GM21360 (cell line): ENCODE results near the gene ZNF319.

ENCODE experiments used
- ATAC-seq: cut with Tn5 transposase; IDR thresholded peaks from one replicate; pipeline ENCODE4 v1.9.1; 2021; ENCODE audit warnings: mild to moderate bottlenecking, moderate library complexity; ENCODE audit not compliant: unreplicated experiment

The ZNF319 gene

DNA sequence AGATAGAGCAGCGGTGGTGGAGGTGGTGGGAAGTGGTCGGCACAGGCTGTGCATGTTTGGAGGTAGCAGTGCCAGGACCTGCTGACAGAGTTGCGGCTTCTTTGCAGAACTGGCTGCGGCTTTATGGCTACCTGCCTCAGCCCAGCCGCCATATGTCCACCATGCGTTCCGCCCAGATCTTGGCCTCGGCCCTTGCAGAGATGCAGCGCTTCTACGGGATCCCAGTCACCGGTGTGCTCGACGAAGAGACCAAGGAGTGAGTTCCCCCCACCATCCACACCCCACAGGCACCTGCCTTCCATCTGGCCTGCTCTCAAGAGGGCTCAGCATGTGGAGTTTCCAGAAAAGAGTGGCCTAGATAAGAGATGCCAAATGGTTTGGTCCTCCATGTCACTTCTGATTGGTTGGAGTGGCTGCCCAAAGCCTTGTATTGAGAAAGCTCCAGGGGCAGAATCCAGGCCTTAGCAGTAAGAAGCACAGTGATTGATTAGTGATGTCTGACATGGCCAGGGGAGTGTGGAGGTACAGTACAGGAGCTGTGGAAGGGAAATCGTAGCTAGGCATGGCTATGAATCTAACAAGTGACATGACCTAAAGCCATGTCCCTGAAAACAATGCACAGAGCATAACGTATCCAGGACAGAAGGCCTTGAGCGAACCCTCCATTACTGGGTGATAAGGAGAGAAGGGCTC lies 37.0 kb upstream of the ZNF319 start:
- ATAC-seq: no peak

DNA sequence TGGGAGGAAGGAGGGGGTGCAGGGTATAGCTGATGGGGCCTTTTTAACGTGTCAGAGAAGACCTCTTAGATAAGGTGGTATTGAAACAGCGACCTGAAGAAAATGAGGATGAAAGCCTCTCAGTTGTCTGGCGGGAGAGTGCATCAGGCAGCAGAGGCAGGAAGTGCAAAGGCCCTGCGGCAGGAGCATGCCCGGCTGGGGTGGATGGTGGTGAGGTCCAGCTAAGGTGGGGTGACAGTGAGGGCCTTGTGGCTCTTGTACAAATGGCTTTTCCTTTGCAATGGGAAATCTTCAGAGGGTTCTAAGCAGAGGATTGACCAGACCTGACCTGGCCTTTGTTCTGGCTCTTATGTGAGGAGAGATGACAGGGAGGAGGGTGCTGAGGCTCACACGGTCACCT lies 36.5 kb upstream of the ZNF319 start:
- no peak for ATAC-seq

DNA sequence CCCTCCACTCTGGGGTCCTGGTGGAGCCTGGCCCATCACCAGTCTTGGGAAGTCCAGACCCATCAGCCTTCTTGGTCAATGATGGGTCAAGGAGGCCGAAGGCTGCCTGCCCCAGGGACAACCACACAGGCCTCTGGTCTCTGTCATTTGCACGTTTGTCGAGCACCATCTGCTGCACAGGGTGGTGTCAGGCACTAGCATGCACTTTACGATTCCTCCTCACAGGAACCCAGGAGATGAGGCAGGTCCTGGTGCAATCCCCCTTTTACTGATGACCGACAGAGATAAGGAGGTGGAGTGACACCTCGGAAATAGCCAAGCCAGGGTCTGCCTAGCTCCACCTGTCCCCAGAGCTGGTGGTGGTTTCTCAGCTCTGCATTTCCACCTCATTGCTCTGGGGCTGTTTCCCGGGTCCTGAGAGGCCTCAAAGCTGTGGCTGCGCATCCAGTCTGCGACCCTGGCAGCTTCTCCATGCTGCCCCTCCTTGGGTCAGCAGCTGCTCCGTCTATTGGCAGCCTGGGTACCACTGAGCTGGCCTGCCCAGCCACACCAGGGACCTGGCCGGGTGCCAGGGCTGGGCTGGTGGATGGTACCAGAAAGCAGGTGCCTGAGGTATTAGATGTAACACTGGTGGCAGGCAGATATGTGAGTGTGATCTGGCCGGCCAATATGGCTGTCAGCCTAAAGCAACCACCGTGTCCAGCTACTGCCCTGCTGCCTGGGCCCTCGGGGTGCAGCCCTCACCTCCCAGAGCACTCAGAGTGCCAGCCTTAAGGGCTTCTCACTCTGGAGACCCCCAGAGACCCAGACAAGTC lies 35.1 kb upstream of the ZNF319 start:
- no peak for ATAC-seq

GRCh38 chr16:58034774-58035173 lies 34.3 kb upstream of the ZNF319 start:
- no peak for ATAC-seq

DNA sequence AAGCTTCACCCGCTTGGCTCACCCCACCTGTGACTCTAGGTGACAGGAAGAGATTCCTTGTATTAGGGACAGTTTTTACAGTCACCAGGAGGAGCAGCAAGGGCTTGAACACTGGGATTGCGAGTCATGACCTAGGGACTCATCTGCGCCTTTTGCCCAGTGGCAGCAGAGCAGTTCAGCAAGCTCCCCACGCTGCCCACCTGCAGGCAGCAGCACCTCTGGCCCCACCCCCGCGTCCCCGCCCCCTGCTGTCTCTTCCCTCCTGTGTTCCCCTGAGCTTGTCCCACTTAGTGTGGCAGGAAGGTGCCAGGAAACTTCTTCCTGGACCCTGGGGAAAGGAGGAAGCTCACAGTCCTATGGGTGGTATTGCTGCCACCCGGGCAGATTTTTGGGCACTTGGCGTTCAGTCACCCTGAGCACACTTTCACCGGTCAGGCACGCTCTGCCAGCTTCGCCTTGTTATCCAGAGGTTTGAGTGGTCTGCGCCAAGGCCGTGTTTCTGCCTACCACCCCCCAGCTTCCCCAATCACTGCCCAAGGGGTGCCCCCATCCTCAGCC lies 33.7 kb upstream of the ZNF319 start:
- no peak for ATAC-seq

- ATAC-seq: no peak
Observed at GRCh38 chr16:58032710-58033293, 32.3 kb upstream of the ZNF319 start.

DNA sequence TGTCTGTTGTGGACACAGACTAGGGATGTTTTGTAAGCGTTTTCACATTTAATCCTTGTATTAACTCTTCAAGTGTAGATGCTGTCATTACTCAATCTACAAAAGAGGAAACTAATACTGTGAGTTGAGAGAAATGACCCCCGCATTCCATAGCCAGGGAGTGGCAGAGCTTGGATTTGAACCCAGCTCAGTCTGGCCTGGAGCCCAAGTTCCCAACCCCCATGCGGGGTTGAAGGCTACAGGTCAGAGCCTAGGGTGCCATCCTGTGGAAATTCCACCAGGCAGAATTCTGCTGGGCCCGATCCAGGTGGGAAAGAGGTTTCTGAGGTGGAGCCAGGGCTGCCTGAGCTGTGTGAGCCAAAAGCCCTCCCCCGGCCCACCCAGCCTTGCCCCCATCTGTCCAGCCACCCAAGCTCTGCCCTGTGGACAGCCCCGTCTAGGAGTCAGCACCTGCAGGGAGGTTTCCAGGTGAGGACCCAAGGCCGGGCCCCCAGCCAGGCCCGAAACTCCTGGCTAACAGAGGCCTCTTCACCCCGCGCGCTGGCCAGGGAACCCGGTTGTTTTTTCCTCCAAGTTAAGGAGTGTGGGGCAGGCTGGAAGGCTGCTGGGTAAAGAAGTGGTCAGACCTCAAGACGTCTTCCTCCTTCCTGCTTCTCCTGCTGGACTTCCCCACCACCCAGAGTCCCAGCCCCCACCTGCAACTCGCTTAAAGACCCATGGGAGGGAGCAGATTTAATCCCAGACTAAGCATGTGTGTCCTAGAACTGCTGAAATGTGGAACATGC lies 30.7 kb upstream of the ZNF319 start:
- ATAC-seq: no peak

DNA sequence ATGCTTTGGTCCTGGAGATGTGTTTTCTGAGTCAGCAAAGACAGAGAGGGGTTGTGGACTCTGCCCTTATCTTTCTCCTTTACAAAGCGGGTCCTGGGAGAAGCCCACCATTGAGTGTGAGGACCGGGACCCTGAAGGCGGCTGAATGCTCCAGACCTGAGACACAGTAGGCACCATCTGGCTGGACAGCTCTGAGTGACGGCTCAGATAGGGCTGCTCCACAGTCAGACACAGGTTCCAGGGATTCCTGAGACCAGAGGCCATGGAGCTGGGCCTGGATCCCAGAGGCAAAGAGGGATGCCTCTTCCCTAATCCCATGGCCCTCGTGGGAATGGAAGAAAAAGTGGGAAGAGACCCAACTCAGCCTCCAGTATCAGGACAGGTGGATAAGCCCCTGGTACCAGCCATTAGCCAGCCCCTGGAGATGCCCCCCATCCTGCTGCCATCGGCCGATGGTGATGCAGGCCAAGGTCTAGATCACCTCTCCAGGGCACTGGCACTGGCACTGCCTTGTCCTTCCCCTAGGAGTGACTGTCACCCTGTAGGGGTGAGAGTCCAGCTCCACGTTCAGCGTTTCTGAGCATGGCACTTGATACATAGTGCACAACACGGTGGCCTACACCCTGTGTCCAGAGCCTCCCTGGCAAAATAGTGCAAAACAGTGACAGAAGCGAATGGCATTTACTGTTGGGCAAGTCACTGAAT lies 29.8 kb upstream of the ZNF319 start:
- ATAC-seq: no peak

DNA sequence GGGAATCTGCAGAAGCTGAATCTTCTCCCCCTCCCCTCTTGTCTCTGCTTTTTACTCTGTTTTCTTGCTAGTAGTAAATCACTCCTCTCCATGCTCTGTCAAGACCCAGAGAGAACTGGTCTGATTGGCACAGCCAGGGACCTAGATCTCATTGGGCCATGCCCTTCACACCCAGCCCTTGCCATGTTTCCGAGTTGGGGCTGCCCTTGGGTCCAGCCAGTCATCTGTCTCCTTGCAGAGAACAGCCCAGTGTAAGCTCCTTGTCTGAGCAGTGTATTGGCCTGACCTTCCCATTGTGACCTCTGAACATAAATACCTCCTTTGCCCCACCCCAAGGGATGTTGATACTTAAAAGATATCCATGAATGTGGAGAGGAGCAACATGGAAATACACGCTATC lies 28.9 kb upstream of the ZNF319 start:
- no peak for ATAC-seq

DNA sequence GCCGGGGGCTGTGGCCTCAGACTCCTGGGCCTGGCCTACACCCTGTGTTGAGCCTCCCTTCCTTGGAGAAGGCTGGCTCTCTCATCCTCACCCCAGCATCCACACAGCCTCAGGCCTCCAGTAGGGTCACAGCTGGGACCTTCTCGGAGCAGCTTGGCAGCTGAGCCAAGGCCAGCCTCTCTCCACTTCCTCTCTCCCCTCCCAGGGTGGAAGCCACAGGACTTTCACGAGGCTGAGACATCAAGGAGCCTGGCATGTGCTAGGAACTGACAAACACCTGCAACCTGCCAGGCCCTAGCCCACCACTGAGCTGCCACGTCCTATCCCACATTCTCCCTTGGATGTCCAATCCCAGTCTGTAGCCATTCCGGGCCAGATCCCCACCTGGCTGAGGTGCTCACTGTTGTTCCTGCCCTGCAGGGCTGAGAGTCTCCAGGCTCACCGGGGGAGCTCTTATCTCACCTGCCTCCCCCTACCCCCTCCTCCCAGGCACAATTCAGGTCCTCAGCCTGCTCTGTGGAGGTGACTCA lies 28.1 kb upstream of the ZNF319 start:
- ATAC-seq: no peak

- no peak for ATAC-seq
Observed at GRCh38 chr16:58027916-58028455, 27.5 kb upstream of the ZNF319 start.

DNA sequence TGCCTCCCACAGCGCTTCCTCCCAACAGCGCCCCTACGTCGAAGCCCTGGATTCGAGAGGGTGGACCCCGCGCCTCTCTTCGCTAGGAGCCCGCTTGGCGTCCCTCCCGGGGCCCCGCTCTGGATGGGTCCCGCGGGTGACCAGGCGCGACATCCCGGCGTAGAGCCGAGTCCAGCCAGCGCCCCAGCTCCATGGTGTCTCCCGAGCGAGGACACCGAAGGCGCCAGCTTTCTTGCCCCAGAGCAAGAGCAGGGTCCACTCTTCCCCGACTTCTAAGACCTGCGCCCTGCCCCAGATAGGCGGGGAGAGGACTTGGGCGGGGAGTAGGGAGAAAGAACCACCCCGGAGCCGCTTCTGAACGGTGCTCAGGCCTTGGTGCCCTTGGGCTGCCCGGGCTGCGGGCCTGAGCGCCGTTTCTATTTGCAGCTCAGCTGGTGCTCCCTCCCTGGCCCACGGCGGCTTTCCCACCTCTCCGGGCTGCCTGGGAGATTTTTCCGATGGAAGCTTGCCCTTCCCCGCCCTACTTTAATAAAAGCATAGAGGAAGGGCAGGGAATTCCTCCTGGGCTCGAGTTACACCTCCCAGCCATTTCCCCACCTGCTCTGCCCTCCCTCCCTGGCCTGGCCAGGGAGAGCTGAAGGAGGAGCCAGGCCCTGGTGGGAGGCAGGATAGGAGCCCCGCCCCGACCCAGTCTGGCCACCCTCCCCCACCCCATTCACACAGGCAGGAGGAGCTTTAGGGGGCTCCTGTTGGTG lies 26.9 kb upstream of the ZNF319 start:
- no peak for ATAC-seq

DNA sequence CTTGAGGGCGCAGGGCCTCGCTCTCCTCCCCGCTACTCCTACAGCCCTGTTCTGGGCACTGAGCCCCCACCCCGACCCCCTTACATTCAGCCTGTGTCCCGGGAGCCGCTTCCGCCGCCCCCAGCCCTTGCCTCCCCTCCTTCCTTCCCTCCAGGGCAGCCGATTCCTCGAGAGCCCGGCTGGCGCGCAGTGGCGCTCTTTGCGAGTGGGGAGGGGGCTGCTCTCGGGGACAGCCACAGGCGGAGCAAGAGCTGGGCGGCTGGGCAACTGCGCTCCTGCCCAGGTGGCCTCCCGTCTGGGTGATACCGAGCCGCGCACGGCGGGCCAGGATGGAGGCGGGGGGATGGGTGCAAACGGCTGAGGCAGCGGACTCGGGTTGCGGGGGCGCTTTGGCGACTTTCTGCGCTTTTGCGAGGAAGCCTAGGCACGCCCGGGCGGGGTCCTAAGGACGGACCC lies 26.3 kb upstream of the ZNF319 start:
- ATAC-seq: no peak

- ATAC-seq: peak; percentile 12
Observed at GRCh38 chr16:58026139-58026704, 25.8 kb upstream of the ZNF319 start.

DNA sequence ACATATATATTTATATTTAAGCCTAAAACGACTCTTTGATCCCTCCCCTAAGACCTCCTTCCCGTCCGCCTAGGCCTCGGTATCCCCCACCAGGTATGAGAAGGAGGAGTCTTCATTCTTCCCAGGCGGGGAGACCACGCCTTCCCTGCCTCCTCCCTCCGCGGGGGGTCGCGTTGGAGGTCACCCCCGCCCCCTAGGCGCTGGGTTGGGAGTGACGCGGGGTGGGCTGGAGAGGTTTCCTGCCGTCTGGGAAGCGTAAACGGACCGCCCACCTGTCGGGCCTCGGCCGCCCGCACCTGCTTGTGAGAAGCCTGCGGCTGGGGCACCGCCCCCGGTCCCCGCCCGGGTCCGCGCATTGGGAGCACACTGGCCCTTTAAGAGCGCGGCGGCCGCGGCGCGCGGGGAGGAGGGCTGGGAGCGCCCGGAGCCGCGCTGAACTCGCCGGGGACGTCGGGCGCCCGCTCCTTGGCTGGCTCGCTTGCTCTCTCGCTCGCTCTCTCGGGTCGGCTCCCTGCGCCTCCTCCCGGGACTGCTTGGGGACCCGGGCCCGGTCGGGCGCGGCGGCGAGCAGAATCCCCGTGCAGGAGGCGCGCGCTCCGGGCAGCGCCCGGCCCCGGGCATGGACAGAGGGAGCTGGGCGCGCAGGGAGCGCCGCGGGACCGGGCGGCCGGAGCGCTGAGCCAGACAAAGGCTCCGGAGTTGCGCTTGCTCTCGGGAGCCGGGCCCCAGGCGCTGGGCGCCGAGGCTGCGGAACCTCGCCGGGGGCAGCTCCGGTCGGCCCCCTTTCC lies 25.1 kb upstream of the ZNF319 start, which contains the start of gene MMP15:
Gene MMP15, plus strand, starts transcription at position 404 of the 788 bp plus-strand sequence. CDS start 597 bp downstream, outside the sequence.
- ATAC-seq: peak; percentile 50

GRCh38 chr16:58024486-58025350 lies 24.2 kb upstream of the ZNF319 start:
- no peak for ATAC-seq
